GM18907 (cell line): ENCODE data around the gene LRRC3C.
A peak's percentile ranks its signal among the peaks of the same experiment; 100 is the strongest.

Experiments
- ATAC-seq: cut with Tn5 transposase; IDR thresholded peaks from one replicate; pipeline ENCODE4 v1.9.1; 2021; ENCODE audit warnings: mild to moderate bottlenecking, moderate library complexity; ENCODE audit not compliant: unreplicated experiment

Gene LRRC3C

GRCh38 chr17:39974433-39974832, 46.9 kb downstream of the LRRC3C start:
- ATAC-seq: no peak

- ATAC-seq: no peak
These were observed 48.3 kb downstream of the LRRC3C start for GRCh38 chr17:39975801-39976200.

DNA sequence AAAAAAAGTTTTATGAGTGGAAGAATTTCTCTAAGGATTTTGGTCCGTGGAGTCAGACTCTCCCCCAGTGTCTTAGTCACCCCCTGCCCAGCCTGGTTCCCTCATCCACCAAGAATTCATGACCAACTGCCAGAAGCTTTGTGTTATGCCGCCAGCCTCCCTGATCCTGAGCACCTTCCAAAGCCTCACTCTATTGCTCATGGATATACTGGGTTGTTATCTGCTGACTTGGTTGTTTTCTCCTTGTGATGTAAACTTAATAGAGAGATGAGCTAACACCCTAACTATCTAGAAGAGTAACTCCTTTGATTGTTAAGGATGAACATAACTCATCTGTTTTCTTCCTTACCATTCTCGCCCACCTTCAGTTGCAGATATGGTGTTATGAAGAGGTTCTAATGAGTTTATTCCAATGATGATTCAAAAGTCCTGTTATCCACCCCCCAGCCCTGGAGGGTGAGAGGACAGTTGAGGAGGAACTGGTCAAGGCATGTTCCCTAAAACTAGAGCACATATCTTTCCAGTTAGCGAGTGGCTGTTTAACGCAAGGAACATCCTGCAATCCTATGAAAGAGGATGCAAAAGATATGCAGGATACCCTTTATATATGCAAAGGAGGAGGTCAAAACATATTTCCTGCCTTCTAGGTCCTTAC, 51.6 kb downstream of the LRRC3C start:
- ATAC-seq: no peak

DNA sequence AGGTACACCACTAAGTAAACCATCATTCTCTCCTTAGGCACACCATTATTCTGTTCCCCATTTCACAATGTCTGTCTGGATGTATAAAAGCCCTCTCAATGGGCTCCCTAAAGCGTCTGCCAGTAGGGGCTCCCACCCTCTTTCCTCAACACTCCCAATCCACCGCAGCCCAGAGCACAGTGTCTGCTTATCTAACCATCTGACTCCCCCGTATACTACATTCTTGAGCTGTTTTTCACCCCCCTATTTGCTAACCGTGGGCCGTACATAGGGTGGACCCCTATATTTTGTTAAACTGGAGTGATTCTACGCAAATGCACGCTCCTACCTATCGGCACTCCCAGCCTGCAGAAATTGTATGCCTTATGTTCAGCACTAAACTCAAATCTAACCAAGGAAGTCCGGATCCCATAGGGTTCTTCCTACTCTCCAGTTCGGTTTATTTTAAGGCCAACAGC, 52.4 kb downstream of the LRRC3C start:
- ATAC-seq: peak; percentile 27

DNA sequence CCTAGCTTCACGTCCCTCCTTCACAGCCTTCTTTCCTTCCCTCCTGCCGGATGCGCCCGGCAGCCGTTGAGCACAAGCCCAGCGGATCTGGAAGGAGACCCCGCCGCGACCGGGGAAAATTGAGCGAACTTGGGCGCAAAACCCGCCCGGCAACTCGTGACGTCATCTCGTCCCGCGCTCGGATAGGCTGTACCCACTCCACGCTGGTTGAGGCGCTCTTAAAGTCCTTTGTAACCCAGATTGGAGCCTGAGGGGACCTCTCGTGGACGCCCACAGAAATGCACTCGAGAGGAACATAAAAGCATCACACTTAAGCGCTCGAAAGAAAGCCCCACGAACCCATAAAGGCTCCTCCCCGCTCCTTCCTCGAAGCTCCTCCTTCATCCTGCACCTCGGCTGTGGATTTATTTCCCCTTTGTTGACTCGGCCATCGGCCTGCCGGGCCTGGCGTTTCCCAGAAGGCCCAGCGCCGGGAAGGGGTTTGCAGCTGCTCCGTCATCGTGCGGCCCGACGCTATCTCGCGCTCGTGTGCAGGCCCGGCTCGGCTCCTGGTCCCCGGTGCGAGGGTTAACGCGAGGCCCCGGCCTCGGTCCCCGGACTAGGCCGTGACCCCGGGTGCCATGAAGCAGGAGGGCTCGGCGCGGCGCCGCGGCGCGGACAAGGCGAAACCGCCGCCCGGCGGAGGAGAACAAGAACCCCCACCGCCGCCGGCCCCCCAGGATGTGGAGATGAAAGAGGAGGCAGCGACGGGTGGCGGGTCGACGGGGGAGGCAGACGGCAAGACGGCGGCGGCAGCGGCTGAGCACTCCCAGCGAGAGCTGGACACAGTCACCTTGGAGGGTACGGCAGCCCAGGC, 53.0 kb downstream of the LRRC3C start, which contains the start of gene PSMD3:
PSMD3 (plus strand) TSS at position 457 of the 856 bp plus-strand sequence; CDS start at position 621, 164 bp downstream.
- ATAC-seq: peak; percentile 90

GRCh38 chr17:39981207-39981741, 53.7 kb downstream of the LRRC3C start:
- no peak for ATAC-seq

- no peak for ATAC-seq
These were observed 54.3 kb downstream of the LRRC3C start for GRCh38 chr17:39981766-39982375.

DNA sequence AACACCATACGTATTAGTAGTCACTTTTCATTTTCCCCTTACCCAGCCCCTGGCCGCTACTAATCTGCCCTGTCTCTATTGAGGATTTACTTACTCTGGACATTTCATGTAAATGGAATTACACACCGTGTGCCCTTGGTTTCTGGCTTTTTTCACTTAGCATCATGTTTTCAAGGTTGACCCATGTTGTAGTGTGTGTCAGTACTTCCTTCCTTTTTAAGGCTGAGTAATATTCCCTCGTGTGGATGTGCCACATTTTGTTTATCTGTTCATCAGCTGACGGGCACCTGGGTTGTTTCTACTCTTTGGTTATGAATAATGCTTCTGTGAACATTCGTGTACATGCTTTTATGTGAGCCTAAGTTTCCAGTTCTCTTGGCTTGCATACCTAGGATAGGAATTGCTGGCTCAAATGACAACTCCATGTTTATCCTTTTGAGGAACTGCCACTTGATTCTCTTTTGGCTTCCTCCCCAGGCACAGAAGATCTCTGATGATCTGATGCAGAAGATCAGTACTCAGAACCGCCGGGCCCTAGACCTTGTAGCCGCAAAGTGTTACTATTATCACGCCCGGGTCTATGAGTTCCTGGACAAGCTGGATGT, 60.8 kb downstream of the LRRC3C start:
- ATAC-seq: no peak

GRCh38 chr17:39994448-39994847, 66.9 kb downstream of the LRRC3C start:
- ATAC-seq: no peak
